Prostate gland (tissue), 2 donors: Measurements from ENCODE around the gene CCDC69. TPM values are rescaled to one million over a fixed set of nuclear protein-coding genes. Genes with fewer than 3 reads are reported as not detected.

Experiments
- DNase-seq: peaks from one replicate; pipeline ENCODE4 v3.0.0-alpha.2; 2019; ENCODE audit warnings: low spot score
- H3K27ac ChIP-seq, 2 donors: fragments of 200-600 bp; sonication (generic); 2 replicates each; pipeline ENCODE4 v1.5.1; 2017 to 2019
- H3K27me3 ChIP-seq: fragments of 200-600 bp; sonication (generic); replicated peaks from 2 replicates; pipeline ENCODE4 v1.5.1; 2019; ENCODE audit not compliant: insufficient read depth
- H3K36me3 ChIP-seq, 2 donors: fragments of 200-600 bp; sonication (generic); 1 replicate in 1 of 2; 2 replicates in 1 of 2; pipeline versions ENCODE4 v1.5.1 to v1.8.1; 2017 to 2019
- H3K4me1 ChIP-seq: fragments of 200-600 bp; sonication (generic); replicated peaks from 2 replicates; pipeline ENCODE4 v1.5.1; 2019
- H3K4me3 ChIP-seq, 2 donors: fragments of 200-600 bp; sonication (generic); 2 replicates each; pipeline ENCODE4 v1.5.1; 2017 to 2019
- H3K9me3 ChIP-seq: fragments of 200-600 bp; sonication (generic); 2 replicates; pipeline ENCODE4 v1.5.1; 2017
- POLR2A ChIP-seq: fragments of 450-650 bp; IDR thresholded peaks from one replicate; pipeline ENCODE4 v1.6.1; 2016; ENCODE audit warnings: antibody characterized with exemption, mild to moderate bottlenecking
- POLR2AphosphoS5 ChIP-seq: sonication (generic); formaldehyde crosslinking; IDR thresholded peaks from one replicate; pipeline ENCODE4 v1.6.1; 2017; ENCODE audit warnings: antibody characterized with exemption
- WGBS: methylation state at CpG from one replicate; pipeline ENCODE4 v1.1.5; 2018; 5-methylcytosine and 5-hydroxymethylcytosine counted together
- intact Hi-C: fragments of 100-400 bp; cut with DNase I; formaldehyde crosslinking; loops from one replicate; pipeline ENCODE4 v1.14.2; 2022
- total RNA-seq, 2 donors: library from RNA; depleted of rRNA; stranded (reverse); fragments of >200 nt; gene quantifications; one replicate each; pipeline ENCODE4 v1.1.0, GENCODE V29; 2016
- TF ChIP-seq, protein P1 (sequence below), 4 experiments: fragments of 200-600 bp in 2 of 4; fragments of 450-650 bp in 2 of 4; sonication (generic) in 2 of 4; IDR thresholded peaks; 1 replicate in 3 of 4; 2 replicates in 1 of 4; pipeline ENCODE4 v1.5.1; 2016 to 2019; ENCODE audit warnings: antibody characterized with exemption in 4 of 4, mild to moderate bottlenecking in 2 of 4, moderate library complexity in 2 of 4

The CCDC69 gene
- total RNA-seq, 2 donors from 2014 or later = 28.2 to 53.8 TPM

DNA sequence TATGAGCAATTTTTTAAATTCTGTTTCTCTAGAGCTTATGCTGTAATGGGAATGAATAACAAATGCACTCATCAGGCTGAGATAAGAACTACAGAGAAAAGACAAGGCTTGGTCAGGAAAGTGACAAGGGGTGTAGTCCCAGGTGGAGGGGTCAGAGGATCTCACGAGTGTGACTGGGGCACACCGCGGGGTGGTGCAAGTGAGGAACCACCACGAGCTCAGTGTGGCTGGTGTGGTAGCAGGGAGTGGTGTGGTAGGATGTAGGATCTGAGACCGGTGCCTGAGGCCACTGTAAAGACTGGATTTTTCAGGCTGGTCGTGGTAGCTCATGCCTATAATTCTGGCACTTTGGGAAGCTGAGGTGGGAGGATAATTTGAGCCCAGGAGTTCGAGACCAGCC lies 75.3 kb downstream of the CCDC69 start:
- Histone ChIP-seq H3K27me3 (no peaks in the 10 kb centered on the region), H3K27ac (no peak overlapping the region), H3K4me1 (peaks cover 5% of the 10 kb centered on the region), H3K36me3 (no peaks in the 10 kb centered on the region), H3K9me3 (no peaks in the 10 kb centered on the region), H3K4me3 (no peak overlapping the region)
- DNase-seq = no peak
- WGBS = 83% methylated on average over 7 of the region's 7 CpGs
- intact Hi-C loops = no loop called here
- TF ChIP-seq POLR2A (no peak), POLR2AphosphoS5 (no peak)
- TF ChIP-seq, protein P1, sequence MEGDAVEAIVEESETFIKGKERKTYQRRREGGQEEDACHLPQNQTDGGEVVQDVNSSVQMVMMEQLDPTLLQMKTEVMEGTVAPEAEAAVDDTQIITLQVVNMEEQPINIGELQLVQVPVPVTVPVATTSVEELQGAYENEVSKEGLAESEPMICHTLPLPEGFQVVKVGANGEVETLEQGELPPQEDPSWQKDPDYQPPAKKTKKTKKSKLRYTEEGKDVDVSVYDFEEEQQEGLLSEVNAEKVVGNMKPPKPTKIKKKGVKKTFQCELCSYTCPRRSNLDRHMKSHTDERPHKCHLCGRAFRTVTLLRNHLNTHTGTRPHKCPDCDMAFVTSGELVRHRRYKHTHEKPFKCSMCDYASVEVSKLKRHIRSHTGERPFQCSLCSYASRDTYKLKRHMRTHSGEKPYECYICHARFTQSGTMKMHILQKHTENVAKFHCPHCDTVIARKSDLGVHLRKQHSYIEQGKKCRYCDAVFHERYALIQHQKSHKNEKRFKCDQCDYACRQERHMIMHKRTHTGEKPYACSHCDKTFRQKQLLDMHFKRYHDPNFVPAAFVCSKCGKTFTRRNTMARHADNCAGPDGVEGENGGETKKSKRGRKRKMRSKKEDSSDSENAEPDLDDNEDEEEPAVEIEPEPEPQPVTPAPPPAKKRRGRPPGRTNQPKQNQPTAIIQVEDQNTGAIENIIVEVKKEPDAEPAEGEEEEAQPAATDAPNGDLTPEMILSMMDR (IDR thresholded peaks at IDR 0.05) = no peak

DNA sequence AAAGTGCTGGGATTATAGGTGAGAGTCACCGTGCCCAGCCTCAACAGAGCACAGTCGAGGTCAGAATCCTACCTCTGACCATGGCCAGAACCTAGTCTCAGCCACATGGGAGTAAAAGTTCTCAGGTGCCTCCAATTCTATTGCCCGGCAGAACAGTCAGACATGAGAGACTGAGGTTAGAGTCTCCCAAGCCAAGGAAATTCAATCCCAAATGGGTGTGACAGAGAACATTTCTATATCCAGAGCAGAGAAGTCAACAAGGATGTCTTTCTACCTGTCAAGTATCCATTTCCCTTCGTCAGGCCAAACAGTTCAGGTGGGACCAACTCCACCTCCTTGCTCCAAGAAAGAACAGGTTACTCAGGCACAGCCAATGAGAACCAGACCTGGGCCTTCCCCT lies 76.9 kb downstream of the CCDC69 start:
- DNase-seq = no peak
- Histone ChIP-seq H3K9me3 (no peaks in the 10 kb centered on the region), H3K4me1 (peaks cover 5% of the 10 kb centered on the region), H3K4me3 (no peak overlapping the region), H3K27ac (no peak overlapping the region), H3K27me3 (no peaks in the 10 kb centered on the region), H3K36me3 (no peaks in the 10 kb centered on the region)
- intact Hi-C loops = no loop called here
- no peak for TF ChIP-seq POLR2AphosphoS5
- TF ChIP-seq POLR2A = no peak
- TF ChIP-seq, protein P1 (IDR thresholded peaks at IDR 0.05) = no peak
- WGBS = 96% methylated on average over 4 of the region's 4 CpGs

DNA sequence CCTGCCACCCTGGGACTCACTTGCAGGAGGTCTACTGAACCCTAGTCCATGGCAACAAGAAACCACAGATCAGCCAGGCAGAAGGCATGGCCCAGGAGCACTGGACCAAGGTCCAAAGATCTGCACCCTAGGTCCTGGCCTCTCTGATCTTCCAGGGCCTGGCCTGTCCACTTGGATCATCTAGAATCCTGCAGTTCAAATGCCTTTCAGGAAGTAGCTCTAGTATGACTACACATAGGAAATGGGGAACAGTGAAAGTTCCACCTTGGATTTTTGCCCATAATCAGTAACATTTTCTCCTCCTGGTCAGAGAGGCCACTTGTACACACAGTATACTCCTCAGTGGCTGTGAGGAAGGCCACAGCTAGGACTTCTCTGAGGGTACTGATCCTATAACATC lies 77.8 kb downstream of the CCDC69 start:
- TF ChIP-seq, protein P1 (IDR thresholded peaks at IDR 0.05) = no peak
- TF ChIP-seq POLR2AphosphoS5 (no peak), POLR2A (no peak)
- intact Hi-C loops = no loop called here

DNA sequence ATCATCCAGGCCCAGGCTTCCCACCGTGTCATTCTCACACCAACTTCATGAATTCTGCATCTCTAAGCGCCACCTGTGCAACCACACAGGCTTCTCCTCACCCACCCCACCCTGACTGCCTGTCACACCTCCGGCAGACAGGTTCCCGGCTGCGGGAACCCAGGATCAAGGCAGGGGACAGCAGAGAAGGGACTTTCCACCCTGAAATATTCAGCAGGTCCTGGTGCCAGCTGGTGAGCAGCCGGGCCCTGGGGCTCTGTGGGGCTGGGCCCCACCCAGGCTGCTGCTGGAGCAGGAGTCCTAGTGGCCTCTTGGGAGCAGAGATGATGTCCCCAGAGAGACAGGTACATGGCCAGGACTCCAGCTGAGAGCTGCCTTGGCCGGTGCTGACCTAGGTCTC lies 79.0 kb downstream of the CCDC69 start:
- intact Hi-C loops = no loop called here

More for the DNA sequence above, 77.8 kb downstream of the CCDC69 start:
- Histone ChIP-seq H3K9me3 (no peaks in the 10 kb centered on the region), H3K4me3 (no peak overlapping the region), H3K27ac (no peak overlapping the region), H3K4me1 (peaks cover 5% of the 10 kb centered on the region), H3K27me3 (no peaks in the 10 kb centered on the region), H3K36me3 (no peaks in the 10 kb centered on the region)
- DNase-seq = no peak

DNA sequence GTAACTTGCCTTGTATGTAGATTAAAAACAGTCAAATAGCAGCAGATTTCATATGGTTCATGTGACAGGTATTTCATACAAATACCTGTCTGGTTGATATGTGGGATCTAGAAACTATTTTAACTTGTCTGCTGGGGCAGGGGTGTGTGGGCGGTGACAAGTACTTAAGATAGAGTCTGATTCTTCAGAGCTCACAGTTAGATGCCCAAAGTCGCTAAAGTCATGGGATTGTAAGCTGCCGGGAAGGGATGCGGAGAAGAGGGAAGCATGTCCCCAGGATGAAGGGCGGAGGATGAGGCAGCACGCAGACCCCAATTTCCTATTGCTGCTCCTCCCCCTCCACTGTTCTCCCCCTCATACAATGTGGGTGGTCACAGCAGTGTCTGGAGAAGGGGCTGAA lies 79.6 kb downstream of the CCDC69 start:
- intact Hi-C loops = no loop called here
- no peaks in the 10 kb centered on the region for H3K4me1 ChIP-seq
- WGBS = 79% methylated on average over 6 of the region's 6 CpGs
- no peak overlapping the region for H3K27ac ChIP-seq
- H3K36me3 ChIP-seq = no peaks in the 10 kb centered on the region
- H3K9me3 ChIP-seq = no peaks in the 10 kb centered on the region
- no peaks in the 10 kb centered on the region for H3K27me3 ChIP-seq
- no peak overlapping the region for H3K4me3 ChIP-seq
- TF ChIP-seq, protein P1 (IDR thresholded peaks at IDR 0.05) = no peak
- TF ChIP-seq POLR2AphosphoS5 (no peak), POLR2A (no peak)
- no peak for DNase-seq

More for the DNA sequence above, 79.0 kb downstream of the CCDC69 start:
- Histone ChIP-seq H3K4me3 (no peak overlapping the region), H3K9me3 (no peaks in the 10 kb centered on the region), H3K27ac (no peak overlapping the region), H3K27me3 (no peaks in the 10 kb centered on the region), H3K4me1 (no peaks in the 10 kb centered on the region), H3K36me3 (no peaks in the 10 kb centered on the region)
- WGBS = 58% methylated on average over 7 of the region's 7 CpGs
- DNase-seq = no peak
- TF ChIP-seq, protein P1 (IDR thresholded peaks at IDR 0.05) = no peak
- TF ChIP-seq POLR2AphosphoS5 (no peak), POLR2A (no peak)
